Measurements from ENCODE around the gene FAM186B.

The FAM186B gene

DNA sequence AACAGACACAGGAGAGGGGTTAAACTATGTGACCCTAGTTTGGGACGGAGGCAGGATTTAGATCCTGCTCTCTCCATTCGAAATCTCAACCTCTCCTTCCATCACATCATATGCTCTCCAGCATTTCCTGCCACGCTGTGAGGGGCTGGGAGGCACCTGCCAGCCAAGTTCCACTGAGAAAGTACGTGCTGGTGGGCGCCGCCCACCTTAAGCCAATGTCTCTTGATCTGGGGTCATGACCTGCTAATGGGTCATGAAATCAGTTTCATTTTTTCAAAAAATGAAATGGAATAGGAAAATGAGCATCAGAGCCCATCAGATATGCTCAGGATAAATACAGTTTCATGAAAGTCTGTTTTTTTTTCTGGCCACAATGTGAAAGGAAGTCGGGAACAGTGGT lies 44.7 kb downstream of the FAM186B start:
- Mint-ChIP-seq H3K4me1 (no peaks in the 10 kb centered on the region), H3K4me3 (no peak overlapping the region), H3K9me3 (no peaks in the 10 kb centered on the region), H3K27me3 (ENCODE audit: low read depth, poor library complexity) (peaks cover 3% of the 10 kb centered on the region), H3K36me3 (ENCODE audit: low read depth) (peaks cover 52% of the 10 kb centered on the region), H3K27ac (peak overlapping the region; percentile 85)
- no peak for DNase-seq
- TF ChIP-seq, protein P1, sequence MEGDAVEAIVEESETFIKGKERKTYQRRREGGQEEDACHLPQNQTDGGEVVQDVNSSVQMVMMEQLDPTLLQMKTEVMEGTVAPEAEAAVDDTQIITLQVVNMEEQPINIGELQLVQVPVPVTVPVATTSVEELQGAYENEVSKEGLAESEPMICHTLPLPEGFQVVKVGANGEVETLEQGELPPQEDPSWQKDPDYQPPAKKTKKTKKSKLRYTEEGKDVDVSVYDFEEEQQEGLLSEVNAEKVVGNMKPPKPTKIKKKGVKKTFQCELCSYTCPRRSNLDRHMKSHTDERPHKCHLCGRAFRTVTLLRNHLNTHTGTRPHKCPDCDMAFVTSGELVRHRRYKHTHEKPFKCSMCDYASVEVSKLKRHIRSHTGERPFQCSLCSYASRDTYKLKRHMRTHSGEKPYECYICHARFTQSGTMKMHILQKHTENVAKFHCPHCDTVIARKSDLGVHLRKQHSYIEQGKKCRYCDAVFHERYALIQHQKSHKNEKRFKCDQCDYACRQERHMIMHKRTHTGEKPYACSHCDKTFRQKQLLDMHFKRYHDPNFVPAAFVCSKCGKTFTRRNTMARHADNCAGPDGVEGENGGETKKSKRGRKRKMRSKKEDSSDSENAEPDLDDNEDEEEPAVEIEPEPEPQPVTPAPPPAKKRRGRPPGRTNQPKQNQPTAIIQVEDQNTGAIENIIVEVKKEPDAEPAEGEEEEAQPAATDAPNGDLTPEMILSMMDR (IDR thresholded peaks at IDR 0.05) = no peak

DNA sequence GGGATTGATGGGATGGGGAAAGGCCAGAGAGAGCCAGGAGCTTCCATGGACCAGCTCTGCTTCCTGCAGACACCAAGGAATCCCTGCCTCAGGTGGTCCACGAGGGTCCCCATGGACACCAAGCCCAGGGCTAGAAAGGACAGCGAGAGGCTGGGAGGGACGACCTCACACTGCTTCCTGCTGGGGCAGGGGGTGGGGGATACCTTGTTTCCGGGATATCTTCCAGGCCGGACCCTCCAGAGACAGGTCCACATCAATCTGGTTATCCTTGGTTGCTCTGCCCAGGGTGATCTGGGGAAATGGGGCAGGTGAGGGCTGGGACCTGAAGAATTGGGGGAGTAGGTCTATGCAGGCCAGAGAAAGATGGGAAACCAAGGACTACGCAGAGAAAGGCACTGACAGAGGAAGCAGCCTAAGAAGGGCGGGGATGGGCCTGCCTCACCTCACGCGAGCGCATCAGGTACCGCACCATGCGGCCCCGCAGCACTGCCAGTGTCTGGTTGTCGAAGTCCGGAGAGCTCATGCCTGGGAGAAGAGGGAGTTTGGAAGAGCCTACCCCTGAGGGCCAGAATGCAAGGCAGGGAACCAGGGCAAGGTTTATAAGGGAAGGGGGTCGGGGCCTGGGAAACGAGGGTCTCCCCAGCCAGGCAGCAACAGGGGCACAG lies 46.3 kb downstream of the FAM186B start:
- H3K27ac Mint-ChIP-seq = no peak overlapping the region
- H3K4me3 Mint-ChIP-seq = no peak overlapping the region
- H3K4me1 Mint-ChIP-seq = peaks cover 2% of the 10 kb centered on the region
- no peaks in the 10 kb centered on the region for H3K9me3 Mint-ChIP-seq
- no peak for DNase-seq
- H3K36me3 Mint-ChIP-seq (ENCODE audit: low read depth) = peaks cover 49% of the 10 kb centered on the region
- TF ChIP-seq, protein P1 (IDR thresholded peaks at IDR 0.05) = no peak
- H3K27me3 Mint-ChIP-seq (ENCODE audit: low read depth, poor library complexity) = peaks cover 3% of the 10 kb centered on the region

DNA sequence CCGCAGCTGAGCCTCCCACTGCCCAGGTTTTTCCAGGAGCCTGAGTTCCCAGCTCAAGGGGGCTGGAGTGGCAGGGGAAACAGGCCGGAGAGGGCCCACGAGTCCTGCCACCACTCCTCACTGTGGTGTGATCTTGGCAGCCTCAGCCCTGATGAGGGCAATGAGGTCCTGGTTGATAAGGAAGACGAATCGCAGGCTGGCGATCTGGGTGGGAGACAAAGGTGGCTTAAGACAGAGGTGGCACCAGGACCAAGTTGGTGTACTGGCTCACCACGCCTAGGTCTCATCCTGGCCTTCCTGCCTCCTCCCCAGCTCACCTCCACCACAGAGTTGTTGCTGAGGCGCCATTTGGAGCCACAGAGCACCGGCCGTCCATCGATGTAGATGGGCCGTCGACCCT lies 46.9 kb downstream of the FAM186B start:
- Mint-ChIP-seq H3K36me3 (ENCODE audit: low read depth) (peaks cover 43% of the 10 kb centered on the region), H3K9me3 (no peaks in the 10 kb centered on the region), H3K4me3 (no peak overlapping the region), H3K27ac (no peak overlapping the region), H3K27me3 (ENCODE audit: low read depth, poor library complexity) (peaks cover 6% of the 10 kb centered on the region), H3K4me1 (peaks cover 9% of the 10 kb centered on the region)
- TF ChIP-seq, protein P1 (IDR thresholded peaks at IDR 0.05) = no peak
- no peak for DNase-seq

GRCh38 chr12:49557917-49558215 lies 47.6 kb downstream of the FAM186B start:
- TF ChIP-seq, protein P1 (IDR thresholded peaks at IDR 0.05) = no peak
- Mint-ChIP-seq H3K4me3 (no peak overlapping the region), H3K36me3 (ENCODE audit: low read depth) (peaks cover 38% of the 10 kb centered on the region), H3K4me1 (peaks cover 12% of the 10 kb centered on the region), H3K27me3 (ENCODE audit: low read depth, poor library complexity) (peaks cover 11% of the 10 kb centered on the region), H3K27ac (no peak overlapping the region), H3K9me3 (no peaks in the 10 kb centered on the region)
- no peak for DNase-seq

DNA sequence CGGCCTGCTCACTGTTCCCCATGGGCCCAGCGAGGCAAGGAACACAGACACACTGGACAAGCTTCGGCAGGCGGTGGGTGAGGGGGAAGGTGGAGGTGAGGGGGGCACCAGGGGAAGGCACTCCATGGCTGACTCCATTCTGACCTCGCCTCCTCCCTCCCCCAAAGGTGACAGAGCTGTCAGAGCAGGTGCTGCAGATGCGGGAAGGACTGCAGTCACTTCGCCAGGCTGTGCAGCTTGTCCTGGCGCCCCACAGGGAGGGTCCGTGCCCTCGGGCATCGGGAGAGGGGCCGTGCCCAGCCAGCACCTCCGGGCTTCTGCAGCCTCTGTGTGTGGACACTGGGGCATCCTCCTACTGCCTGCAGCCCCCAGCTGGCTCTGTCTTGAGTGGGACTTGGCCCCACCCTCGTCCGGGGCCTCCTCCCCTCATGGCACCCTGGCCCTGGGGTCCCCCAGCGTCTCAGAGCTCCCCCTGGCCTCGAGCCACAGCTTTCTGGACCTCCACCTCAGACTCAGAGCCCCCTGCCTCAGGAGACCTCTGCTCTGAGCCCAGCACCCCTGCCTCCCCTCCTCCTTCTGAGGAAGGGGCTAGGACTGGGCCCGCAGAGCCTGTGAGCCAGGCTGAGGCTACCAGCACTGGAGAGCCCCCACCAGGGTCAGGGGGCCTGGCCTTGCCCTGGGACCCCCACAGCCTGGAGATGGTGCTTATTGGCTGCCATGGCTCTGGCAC lies 48.1 kb downstream of the FAM186B start:
- no peak for DNase-seq
- Mint-ChIP-seq H3K36me3 (ENCODE audit: low read depth) (peaks cover 33% of the 10 kb centered on the region), H3K4me1 (peaks cover 12% of the 10 kb centered on the region), H3K27me3 (ENCODE audit: low read depth, poor library complexity) (peaks cover 14% of the 10 kb centered on the region), H3K4me3 (no peak overlapping the region), H3K27ac (no peak overlapping the region), H3K9me3 (no peaks in the 10 kb centered on the region)
- TF ChIP-seq, protein P1 (IDR thresholded peaks at IDR 0.05) = no peak
